NCI-H345 treated with DMSO at 0.1 percent for 48 hours (cell line): ENCODE data around the gene CRMP1.
A peak's percentile ranks its signal among the peaks of the same experiment; 100 is the strongest.

ENCODE experiments used
- DNase-seq: peaks from one replicate; lab custom pipeline; 2025; ENCODE audit not compliant: unreplicated experiment; lab: John Stamatoyannopoulos, UW

CRMP1 gene

DNA sequence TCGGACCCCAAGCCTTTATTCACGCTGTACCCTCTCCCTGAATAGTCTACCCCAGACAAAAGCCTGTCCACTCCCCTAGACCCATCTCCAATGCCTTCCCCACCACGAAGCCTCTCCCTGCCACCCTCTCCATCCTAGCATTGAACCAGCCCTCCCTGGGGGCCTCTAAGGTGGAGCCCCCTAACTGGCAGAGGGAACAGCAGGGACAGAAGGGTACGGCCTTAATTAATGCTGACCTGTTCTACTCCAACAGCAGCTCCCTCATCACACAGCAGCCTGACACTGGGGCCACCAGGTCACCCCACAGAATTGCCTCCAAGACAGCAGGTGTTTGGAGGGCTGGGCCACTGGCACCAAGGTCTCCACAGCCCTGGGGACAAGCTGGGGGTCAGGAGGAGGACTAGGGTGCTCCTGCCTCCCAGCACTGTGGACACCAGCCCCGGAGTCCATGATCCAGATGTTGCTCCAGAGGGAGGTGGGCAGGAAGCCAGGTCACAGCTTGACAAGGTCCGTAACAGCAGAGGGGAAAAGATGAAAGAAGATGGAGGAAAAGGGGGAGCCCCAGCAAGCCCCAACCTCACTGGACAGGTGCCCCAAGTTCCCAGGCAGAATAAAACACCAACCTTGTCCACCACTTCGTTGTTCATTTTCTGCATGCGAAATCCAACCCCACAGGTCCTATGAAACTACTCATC, 3.7 kb downstream of the CRMP1 start:
- DNase-seq = no peak

GRCh38 chr4:5888222-5889001, 4.5 kb downstream of the CRMP1 start:
- peak; percentile 27 for DNase-seq

DNA sequence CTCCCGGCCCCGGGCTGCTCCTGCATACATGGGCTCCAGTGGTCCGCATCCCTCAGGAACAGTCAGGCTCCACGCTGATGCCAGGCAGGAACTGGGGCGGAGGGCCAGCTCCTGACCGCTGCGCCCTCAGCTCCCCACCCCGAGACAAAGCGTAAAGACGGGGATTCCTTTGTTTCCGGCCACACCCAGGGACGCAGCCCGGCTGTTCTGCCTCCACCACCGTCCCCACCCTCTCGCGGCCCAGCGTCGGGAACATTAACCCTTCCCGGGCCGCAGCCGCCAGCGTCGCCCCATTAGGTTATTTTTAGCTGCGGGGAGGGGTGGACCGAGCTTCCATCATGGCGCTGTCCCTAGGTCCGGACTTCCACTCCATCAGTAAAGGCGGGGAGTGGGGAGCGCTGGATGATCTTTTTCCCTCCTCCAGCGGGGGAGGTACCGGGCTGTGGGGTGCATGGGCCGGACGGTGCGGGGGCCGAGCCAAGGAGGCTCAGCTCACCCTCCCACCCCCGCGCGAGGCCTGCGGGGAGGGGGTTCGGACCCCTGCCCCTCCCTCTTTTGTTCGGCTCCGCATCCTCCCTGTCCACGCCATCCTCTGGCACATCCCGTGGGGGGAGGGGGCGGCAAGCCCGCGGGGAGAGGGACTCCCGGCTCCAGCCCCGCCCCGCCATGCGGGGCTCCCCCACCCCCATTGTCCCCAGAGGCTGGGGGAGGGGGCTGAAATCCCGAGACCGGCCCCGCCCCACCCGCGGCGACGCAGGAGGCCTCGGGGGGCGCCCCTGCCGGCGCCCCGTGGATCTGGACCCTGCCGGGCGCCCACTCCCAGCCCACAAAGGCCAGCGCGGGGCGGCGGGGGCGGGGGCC, 5.3 kb downstream of the CRMP1 start:
- DNase-seq = no peak

DNA sequence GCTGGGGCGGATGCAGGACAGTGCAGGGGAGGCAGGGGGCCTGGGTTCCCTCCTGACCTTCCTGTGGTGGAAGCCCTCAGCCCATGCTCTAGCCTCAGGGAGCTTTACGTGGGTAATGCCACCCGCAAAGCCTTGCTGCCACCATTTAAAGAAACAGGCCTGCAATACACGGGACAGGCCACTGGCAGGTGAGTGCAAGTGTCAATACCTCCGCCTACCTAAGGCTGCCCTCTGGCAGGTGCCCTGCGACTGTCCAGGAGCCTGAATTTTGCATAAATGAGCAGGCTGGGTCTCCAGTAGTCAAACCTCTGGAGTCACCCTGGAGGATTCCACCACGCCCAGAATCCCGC, 5.9 kb downstream of the CRMP1 start:
- no peak for DNase-seq

DNA sequence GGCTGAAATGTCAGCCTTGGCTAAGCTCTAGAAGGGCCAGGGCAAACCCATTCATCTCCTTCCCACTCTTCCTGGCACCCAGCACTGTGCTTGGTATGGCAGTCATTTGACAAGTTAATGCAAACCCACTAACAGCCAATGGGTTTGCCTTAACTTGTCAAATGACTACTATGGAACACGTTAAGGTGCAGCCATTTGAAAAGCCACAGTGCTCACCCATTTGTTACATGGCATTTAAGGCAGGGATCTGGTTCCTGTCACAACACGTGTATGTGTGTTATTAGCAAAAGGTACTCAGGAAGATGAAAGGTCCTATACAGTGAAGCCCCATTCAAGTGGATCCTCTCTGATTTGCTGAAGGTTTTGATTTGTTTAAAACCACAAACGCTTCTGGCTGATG, 7.2 kb downstream of the CRMP1 start:
- no peak for DNase-seq

- peak; percentile 32 for DNase-seq
These were observed 8.1 kb downstream of the CRMP1 start for GRCh38 chr4:5884796-5885195.

DNA sequence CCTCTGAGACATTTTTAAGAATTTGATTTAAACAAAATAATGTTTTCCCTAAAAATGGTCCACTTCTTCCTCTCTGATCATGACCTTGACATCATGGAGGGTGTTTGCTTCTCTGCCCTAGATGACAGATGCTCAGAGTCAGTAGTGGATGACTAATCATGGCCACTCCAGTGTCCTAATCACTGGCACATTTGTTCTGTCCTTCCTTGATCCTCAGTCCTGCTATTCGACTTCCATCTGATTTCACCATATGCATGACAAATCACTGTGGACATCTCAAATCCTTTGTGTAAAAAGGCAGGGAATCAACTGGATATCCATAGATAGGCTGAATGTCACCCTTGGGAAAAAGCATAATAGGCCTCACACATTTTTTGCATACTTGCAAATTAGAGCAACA, 9.0 kb downstream of the CRMP1 start:
- no peak for DNase-seq

GRCh38 chr4:5882947-5883346, 9.9 kb downstream of the CRMP1 start:
- DNase-seq = no peak

DNA sequence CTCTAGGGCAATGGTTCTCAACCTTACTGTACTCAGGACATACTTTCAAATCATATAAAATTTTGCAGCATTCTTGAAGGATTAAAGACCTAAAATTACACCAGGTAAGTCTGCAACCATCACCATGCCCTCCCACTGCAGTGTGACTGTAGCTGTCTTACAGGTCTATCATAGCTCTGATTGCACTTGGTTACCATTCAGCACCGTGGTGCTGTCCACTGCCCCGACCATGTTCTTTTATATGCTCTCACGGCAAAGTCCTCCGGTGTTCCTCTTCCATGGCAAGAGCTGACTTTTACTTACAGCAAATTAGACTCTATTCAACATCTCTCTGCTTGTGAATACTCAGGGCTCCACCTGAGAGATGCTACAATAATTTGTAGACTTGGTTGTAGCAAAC, 11.5 kb downstream of the CRMP1 start:
- no peak for DNase-seq

DNA sequence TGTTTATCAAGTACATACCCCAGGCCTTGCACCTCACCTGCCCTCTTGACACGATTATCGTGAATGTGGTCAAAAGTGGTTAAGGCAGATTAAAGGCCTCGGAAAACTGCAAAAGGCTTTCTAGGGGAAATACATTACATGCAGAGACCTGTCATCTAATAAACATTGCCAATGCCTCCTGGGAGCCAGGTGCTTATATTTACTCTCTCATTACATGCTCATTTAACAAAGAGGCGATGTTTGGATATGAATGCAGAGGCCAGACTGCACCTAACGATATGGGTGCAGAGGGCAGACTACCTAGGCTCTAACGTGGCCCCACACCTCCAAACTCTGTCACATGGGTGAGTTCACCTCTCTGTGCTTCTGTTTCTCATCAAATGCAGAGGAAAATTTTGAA, 14.5 kb downstream of the CRMP1 start:
- no peak for DNase-seq

- no peak for DNase-seq
These were observed 15.5 kb downstream of the CRMP1 start for GRCh38 chr4:5877392-5877791.

DNA sequence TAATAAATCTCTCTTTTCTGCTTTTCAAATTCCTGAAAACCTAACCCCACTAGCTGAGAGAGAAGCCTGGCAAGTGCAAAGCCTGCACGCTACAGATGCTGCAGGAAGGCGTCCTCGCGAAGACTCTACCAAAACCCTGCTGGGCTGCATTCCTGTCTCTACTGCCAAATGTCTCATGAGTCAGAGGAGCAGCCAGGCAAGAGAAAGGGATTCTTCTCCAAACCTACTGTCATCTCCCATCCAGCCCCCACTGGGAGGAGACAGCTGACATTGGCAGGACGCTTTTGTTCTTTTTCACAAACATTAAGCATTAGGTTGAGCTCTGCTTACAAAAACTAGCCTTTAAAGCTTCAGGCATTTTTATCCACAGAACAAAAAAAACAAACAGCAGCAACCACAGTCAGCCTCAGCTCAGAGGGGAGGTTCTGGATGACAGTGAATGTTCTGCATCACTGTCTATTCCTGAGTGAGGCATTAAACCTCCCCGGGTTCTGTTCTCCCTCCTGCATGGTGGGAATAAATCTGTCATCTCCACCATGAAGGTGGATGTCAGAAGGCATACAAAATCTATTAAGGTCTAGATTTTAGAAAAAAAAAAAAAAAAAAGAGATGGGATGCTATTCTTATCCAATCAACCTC, 18.0 kb downstream of the CRMP1 start:
- peak; percentile 46 for DNase-seq

DNA sequence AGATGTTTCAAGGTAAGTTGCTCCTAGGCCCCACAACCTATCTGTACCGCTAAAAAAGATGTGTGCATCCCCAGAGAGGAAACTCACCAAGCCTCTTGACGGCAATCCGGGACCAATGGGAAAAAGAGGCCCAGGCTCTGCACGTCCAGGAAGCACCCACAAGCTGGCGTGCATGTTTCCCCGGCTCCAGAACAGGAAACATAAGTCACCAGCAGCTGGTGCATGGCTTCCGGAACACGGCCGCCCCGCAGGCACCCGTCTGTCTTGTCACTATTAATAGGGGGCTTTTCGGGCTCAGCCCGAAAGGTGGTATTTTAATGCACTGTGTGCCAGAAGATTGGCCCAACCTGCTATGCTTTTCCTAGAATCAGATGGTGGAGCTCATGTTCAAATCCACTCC, 22.2 kb downstream of the CRMP1 start:
- no peak for DNase-seq

- no peak for DNase-seq
These were observed 22.8 kb downstream of the CRMP1 start for GRCh38 chr4:5869966-5870619.

DNA sequence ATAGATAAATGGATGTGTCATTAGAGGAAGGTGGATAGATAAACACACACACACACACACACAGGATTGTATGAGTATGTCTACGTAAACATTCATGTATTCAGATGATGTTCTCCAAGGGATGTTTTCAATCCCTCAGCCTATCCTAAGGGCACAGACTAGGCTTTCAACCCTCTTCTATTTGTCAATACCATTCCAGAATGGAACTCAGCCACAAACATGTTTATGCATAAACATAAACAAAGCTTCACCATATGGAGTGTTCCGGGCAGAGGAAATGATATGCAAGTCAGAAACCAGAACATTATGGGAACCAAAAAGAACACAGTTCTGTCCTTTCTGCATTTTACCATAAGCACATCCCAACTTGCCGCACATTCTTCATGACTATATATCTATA, 25.0 kb downstream of the CRMP1 start:
- no peak for DNase-seq

- no peak for DNase-seq
These were observed 25.8 kb downstream of the CRMP1 start for GRCh38 chr4:5866841-5867813.

GRCh38 chr4:5865896-5866599, 26.8 kb downstream of the CRMP1 start:
- DNase-seq = no peak

DNA sequence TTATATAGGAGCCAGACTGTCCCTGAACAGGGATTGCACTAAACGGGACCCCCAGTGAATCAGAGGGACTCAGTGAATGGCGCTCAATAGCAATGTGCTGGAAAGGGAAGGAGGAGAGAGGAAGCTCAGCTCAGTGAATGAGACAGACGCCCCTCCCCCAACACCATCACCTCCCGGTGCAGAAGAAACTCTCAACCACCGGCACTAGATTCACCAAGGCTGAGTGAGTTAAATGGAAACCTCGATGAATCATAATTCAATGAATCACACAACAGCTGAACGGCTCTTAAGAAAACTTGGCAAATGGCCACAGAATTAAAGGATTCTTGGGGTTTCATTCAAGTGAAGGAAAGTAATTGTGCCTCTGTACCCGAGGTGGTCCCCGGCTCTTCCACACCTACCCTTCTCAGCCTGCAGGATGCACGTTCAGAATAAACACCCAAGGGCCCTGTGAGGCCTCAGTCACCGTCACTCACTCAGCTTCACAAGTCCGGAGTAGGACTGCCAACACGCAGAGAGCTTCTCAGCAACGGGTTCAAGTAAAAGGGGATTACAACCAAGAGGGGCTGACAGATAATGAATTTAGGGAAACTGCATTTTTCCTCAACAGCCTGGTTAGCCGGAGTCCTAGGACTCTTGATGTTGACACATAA, 29.3 kb downstream of the CRMP1 start:
- no peak for DNase-seq
